Measurements from ENCODE around the gene ANKRD31. TPM values are rescaled to one million over a fixed set of nuclear protein-coding genes. Genes with fewer than 3 reads are reported as not detected.

ANKRD31 gene
- total RNA-seq: 0.12 and 0.14 TPM in 2 replicates

DNA sequence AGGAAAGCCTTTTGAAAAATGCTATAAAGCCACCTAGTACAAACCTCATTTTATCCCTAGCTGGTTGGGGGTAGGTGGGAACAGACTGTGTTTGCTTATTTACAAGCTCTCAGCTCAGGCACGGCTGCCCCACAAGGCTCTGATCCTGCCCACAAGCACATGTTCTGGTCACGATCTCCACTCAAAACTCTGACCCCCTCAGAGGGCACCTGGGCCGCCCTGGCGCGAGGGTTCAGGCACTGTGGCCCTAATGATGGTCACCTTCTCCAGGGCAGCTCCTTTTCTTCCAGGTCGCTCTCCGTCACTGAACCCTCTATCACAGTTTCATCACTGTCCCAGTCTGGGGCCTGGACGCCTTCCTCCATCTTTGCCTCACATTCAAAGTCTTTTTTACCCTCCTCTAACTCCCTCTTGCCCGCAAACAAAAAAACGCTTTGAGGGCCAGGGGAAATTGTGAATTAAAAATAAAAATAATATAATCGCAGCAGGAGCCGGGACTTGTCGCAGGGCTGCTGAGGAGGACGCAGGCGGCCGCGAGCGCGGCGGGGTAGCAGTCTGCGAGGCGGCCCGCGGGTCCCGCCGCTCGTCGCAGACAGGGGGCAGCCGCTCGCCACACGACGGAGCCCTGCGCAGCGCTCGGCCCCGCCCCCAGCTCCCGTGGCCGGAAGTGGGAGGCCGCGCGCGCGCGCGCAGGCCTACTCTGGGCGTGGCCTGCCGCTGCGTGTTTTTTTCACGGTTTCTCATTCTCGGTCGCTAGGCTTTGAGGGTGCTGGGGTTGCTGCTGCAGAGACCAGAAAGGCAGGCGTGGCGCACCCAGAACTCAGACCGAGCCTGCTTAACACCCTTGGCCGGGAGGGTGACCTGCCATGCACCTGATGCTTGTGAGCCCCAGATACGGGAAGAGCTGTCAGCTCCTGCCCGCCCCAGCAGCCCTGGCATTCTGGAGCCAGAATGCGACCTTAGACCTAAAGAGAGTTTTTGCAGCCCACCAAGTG, at the start of gene ANKRD31:
Gene ANKRD31 (minus strand): TSS at position 557 of the 995 bp plus-strand sequence. CDS start 192 bp downstream, at position 365.
- TF ChIP-seq CTCF (conservative IDR thresholded peaks at IDR 0.05; ENCODE audit: low read depth, low read length): peak; percentile 61
- peak within 1 kb of the TSS; percentile 82 for H3K4me3 ChIP-seq (ENCODE audit: low read depth, low read length)
- no peak for DNase-seq (ENCODE audit: low read depth)

- no peak for TF ChIP-seq CTCF (conservative IDR thresholded peaks at IDR 0.05; ENCODE audit: low read depth, low read length)
- no peak overlapping the region for H3K4me3 ChIP-seq (ENCODE audit: low read depth, low read length)
- DNase-seq (ENCODE audit: low read depth): no peak
Observed at GRCh38 chr5:75286211-75286773, 49.6 kb upstream of the ANKRD31 start.

DNA sequence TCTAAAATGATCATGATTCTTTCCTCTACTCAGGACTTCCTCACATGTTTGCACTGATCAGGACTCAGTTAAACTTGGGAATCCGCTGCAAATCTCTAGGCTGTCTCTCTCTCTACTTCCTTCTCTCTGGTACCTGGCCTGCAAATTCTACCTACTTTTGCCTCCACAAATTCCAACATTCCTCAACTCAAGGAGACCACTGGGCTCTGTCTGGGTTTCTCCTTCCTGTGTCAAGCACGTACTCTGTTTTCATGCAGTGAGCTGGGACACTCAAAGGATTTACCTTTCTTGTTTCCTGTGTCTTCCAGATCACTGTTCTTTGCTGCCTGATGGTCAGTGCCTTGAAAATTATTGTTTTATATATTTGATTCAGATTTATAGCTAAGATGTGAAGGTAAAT, 45.9 kb upstream of the ANKRD31 start:
- no peak for DNase-seq (ENCODE audit: low read depth)
- TF ChIP-seq CTCF (conservative IDR thresholded peaks at IDR 0.05; ENCODE audit: low read depth, low read length): no peak
- no peak overlapping the region for H3K4me3 ChIP-seq (ENCODE audit: low read depth, low read length)

DNA sequence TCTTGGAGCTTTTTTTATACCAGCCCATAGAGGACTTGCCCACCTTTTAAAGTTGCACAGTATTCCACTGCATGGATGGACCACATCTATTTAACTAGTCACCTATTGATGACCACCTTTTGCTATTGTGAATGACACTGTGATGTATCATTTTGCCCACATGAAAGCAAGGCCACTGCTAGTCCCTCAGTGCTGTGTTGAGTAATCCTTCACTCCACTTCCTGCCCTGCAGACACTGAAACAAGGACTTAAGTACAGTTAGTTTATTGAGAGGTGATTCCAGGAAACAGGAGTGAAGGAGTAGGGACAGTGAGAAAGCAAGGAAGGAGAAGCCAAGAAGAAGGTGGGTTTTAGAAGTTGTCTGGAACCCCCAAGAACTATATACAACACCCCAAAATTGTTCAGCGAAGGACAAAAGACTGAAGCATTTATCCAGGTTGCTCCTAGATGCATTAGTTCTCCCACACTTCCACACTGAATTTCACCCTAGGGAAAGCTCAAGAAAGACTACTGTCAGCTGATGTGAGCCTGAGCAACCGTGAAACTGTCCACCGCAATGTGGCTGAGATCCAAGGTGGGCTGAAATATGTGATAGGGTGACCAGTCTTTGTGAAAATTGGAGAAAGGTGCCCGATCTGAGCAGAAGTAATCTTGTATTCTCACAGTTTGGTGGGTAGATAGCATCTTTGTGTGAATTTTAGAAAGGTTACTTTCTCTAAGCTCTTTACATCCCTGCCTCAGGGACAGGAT, 45.2 kb upstream of the ANKRD31 start:
- TF ChIP-seq CTCF (conservative IDR thresholded peaks at IDR 0.05; ENCODE audit: low read depth, low read length): no peak
- peak; percentile 67 for DNase-seq (ENCODE audit: low read depth)
- no peak overlapping the region for H3K4me3 ChIP-seq (ENCODE audit: low read depth, low read length)

DNA sequence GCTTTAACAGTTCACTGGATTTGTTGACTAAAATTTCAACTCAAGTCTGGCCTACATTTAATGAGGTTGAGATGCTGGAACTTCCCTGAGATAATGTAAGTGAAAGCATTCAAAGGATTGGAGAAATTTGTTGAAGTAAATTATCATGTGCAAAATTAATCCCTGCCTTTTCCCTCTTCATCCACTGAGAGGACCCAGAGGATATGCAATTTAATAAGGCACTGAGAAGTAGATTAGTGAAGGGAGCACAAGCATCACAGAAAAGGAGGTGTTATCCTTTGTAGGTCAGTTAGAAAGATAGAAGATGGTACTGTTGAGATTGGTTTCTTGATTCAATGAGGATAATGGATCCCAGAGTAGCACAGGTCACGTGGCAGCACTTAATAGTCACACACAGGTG, 42.6 kb upstream of the ANKRD31 start:
- no peak for DNase-seq (ENCODE audit: low read depth)
- no peak overlapping the region for H3K4me3 ChIP-seq (ENCODE audit: low read depth, low read length)
- TF ChIP-seq CTCF (conservative IDR thresholded peaks at IDR 0.05; ENCODE audit: low read depth, low read length): peak; percentile 13

- no peak overlapping the region for H3K4me3 ChIP-seq (ENCODE audit: low read depth, low read length)
- TF ChIP-seq CTCF (conservative IDR thresholded peaks at IDR 0.05; ENCODE audit: low read depth, low read length): no peak
- no peak for DNase-seq (ENCODE audit: low read depth)
Observed at GRCh38 chr5:75277463-75277862, 40.8 kb upstream of the ANKRD31 start.
